Panc1 (cell line): ENCODE measurements around the gene KRTAP26-1. TPM values are rescaled to one million over a fixed set of nuclear protein-coding genes. Genes with fewer than 3 reads are reported as not detected.

Experiments used
- ATAC-seq: fragments of 200-7000 bp; cut with Tn5 transposase; 2 replicates; pipeline ENCODE4 v1.9.1; 2020; ENCODE audit warnings: mild to moderate bottlenecking, moderate library complexity
- BruUV-seq: library from RNA; stranded (reverse); fragments of 400-500 nt; replicated peaks from 2 replicates; lab custom pipeline; 2021; lab: Mats Ljungman, UMichigan
- CTCF ChIA-PET: fragments of 300-600 bp; sonication (Branson Sonifier 250); formaldehyde crosslinking; loops from one replicate; lab custom pipeline; 2022; ENCODE audit warnings: antibody characterized with exemption; lab: Charles Lee
- POLR2A ChIA-PET: fragments of 300-600 bp; sonication (Branson Sonifier 250); formaldehyde crosslinking; loops from one replicate; lab custom pipeline; 2022; ENCODE audit warnings: antibody characterized with exemption; lab: Charles Lee
- DNase-seq: peaks from one replicate; pipeline ENCODE4 v3.0.0-alpha.2; 2010; ENCODE audit warnings: low read depth, low spot score
- H3K27ac ChIP-seq: 2 replicates; pipeline ENCODE4 v1.5.1; 2011; ENCODE audit warnings: mild to moderate bottlenecking, low read length, inconsistent platforms
- H3K27me3 ChIP-seq: fragments of 200-500 bp; sonication (Bioruptor generic); 2 replicates; pipeline ENCODE4 v1.6.0; 2014; ENCODE audit warnings: low read length, inconsistent platforms; ENCODE audit not compliant: control insufficient read depth, insufficient read depth
- H3K36me3 ChIP-seq: fragments of 200-500 bp; sonication (Bioruptor generic); 2 replicates; pipeline ENCODE4 v1.5.1; 2014; ENCODE audit warnings: inconsistent platforms, mild to moderate bottlenecking, low read length, moderate library complexity; ENCODE audit not compliant: control insufficient read depth, insufficient read depth
- H3K4me1 ChIP-seq: 2 replicates; pipeline ENCODE4 v1.5.1; 2011; ENCODE audit warnings: inconsistent platforms, mild to moderate bottlenecking, low read length, moderate library complexity; ENCODE audit not compliant: control insufficient read depth, insufficient read depth
- H3K4me3 ChIP-seq, 2 experiments: 2 replicates each; pipeline ENCODE4 v1.5.1; 2011 to 2012; ENCODE audit warnings: low read depth in 2 of 2, low read length in 2 of 2, mild to moderate bottlenecking in 2 of 2, inconsistent platforms in 1 of 2, moderate library complexity in 1 of 2
- H3K9me3 ChIP-seq: fragments of 200-500 bp; sonication (Bioruptor generic); 2 replicates; pipeline ENCODE4 v1.5.1; 2014; ENCODE audit warnings: low read depth, mild to moderate bottlenecking, inconsistent platforms, low read length, moderate library complexity; ENCODE audit not compliant: control insufficient read depth, insufficient read depth
- POLR2AphosphoS5 ChIP-seq: IDR thresholded peaks from 2 replicates; pipeline ENCODE4 v1.6.1; 2012; ENCODE audit warnings: mild to moderate bottlenecking, low read depth, low read length, moderate library complexity
- SIN3A ChIP-seq: IDR thresholded peaks from 2 replicates; pipeline ENCODE4 v1.6.1; 2012; ENCODE audit warnings: low read depth, mild to moderate bottlenecking, low read length, moderate library complexity, borderline replicate concordance; ENCODE audit not compliant: insufficient read depth
- TCF7L2 ChIP-seq: IDR thresholded peaks from 2 replicates; pipeline ENCODE4 v1.6.1; 2011; ENCODE audit warnings: mild to moderate bottlenecking, low read depth, low read length, inconsistent platforms
- in situ Hi-C: cut with HindIII; loops from 2 replicates; pipeline ENCODE4 v1.10.0; 2016; ENCODE audit warnings: low sequenced_read_pairs, low pct_unique_long_range_greater_than_20kb
- intact Hi-C: fragments of 100-400 bp; cut with micrococcal nuclease; formaldehyde crosslinking; loops from one replicate; pipeline ENCODE4 v1.10.0; 2022; ENCODE audit not compliant: unreplicated experiment
- total RNA-seq: library from RNA; stranded (reverse); gene quantifications from one replicate; pipeline ENCODE4 v1.2.1, GENCODE V29; 2021; ENCODE audit not compliant: unreplicated experiment
- TF ChIP-seq, protein P1 (sequence below): fragments of 450-650 bp; IDR thresholded peaks from 2 replicates; pipeline ENCODE4 v1.5.1; 2017; ENCODE audit warnings: mild to moderate bottlenecking
- TF ChIP-seq, protein P2 (sequence below), 2 experiments: IDR thresholded peaks; 2 replicates each; pipeline ENCODE4 v1.6.1; 2011 to 2012; ENCODE audit warnings: low read depth in 2 of 2, control low read depth in 1 of 2, low read length in 1 of 2, mild to moderate bottlenecking in 1 of 2, moderate library complexity in 1 of 2; ENCODE audit not compliant: insufficient read depth in 1 of 2

The KRTAP26-1 gene
- total RNA-seq, 1 experiment from 2014 or later = not detected

DNA sequence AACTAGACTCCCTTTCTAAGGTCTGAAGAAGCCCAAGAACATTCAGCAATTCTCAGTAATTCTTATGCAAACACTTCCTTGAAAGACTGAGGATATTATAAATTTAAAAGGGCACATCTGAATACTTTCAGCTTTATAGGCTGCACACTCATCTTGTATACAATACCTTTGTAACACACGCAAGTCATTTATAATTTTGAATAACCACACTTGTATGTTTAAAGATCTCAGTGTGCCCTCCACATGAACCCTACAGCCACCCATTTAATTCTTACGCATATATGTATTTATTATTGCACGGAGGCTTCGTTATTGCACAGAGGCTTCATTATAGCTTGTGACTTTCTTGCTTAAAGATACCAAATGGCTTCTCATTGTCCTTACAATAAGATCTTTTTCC is 18.6 kb upstream of the KRTAP26-1 start:
- Histone ChIP-seq H3K4me3 (no peak overlapping the region), H3K9me3 (no peaks in the 10 kb centered on the region), H3K4me1 (no peaks in the 10 kb centered on the region), H3K27ac (no peak overlapping the region), H3K36me3 (no peaks in the 10 kb centered on the region), H3K27me3 (no peaks in the 10 kb centered on the region)
- POLR2A ChIA-PET = no interaction called here
- CTCF ChIA-PET = no interaction called here
- no peak for DNase-seq
- BruUV-seq = no TSS peak
- in situ Hi-C loops = no loop called here
- no peak for ATAC-seq
- TF ChIP-seq SIN3A (no peak), POLR2AphosphoS5 (no peak)
- intact Hi-C loops = no loop called here

DNA sequence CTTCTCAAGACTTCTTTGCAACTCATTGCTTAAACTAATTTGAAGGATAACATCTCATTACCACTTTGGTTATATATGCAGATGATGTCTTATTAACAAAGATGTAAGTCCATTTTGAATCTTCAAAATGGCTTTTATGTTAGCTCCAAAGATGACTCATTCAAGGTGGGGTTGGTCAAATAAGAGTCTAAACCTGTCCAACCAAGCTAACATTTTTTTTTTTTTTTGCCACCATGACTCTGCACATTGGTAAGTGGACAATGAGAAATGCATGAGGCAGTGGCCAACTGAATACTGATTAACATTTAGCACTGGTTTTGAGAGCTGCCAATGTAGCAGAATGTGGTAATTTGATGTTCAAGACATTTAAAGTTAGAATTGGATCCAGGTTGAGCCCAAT is 17.7 kb upstream of the KRTAP26-1 start:
- ChIA-PET POLR2A (no interaction called here), CTCF (no interaction called here)
- TF ChIP-seq TCF7L2 (no peak), SIN3A (no peak), POLR2AphosphoS5 (no peak)
- TF ChIP-seq, protein P1, sequence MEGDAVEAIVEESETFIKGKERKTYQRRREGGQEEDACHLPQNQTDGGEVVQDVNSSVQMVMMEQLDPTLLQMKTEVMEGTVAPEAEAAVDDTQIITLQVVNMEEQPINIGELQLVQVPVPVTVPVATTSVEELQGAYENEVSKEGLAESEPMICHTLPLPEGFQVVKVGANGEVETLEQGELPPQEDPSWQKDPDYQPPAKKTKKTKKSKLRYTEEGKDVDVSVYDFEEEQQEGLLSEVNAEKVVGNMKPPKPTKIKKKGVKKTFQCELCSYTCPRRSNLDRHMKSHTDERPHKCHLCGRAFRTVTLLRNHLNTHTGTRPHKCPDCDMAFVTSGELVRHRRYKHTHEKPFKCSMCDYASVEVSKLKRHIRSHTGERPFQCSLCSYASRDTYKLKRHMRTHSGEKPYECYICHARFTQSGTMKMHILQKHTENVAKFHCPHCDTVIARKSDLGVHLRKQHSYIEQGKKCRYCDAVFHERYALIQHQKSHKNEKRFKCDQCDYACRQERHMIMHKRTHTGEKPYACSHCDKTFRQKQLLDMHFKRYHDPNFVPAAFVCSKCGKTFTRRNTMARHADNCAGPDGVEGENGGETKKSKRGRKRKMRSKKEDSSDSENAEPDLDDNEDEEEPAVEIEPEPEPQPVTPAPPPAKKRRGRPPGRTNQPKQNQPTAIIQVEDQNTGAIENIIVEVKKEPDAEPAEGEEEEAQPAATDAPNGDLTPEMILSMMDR = no peak
- TF ChIP-seq, protein P2, sequence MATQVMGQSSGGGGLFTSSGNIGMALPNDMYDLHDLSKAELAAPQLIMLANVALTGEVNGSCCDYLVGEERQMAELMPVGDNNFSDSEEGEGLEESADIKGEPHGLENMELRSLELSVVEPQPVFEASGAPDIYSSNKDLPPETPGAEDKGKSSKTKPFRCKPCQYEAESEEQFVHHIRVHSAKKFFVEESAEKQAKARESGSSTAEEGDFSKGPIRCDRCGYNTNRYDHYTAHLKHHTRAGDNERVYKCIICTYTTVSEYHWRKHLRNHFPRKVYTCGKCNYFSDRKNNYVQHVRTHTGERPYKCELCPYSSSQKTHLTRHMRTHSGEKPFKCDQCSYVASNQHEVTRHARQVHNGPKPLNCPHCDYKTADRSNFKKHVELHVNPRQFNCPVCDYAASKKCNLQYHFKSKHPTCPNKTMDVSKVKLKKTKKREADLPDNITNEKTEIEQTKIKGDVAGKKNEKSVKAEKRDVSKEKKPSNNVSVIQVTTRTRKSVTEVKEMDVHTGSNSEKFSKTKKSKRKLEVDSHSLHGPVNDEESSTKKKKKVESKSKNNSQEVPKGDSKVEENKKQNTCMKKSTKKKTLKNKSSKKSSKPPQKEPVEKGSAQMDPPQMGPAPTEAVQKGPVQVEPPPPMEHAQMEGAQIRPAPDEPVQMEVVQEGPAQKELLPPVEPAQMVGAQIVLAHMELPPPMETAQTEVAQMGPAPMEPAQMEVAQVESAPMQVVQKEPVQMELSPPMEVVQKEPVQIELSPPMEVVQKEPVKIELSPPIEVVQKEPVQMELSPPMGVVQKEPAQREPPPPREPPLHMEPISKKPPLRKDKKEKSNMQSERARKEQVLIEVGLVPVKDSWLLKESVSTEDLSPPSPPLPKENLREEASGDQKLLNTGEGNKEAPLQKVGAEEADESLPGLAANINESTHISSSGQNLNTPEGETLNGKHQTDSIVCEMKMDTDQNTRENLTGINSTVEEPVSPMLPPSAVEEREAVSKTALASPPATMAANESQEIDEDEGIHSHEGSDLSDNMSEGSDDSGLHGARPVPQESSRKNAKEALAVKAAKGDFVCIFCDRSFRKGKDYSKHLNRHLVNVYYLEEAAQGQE (IDR thresholded peaks at IDR 0.05; ENCODE audit: insufficient read depth in 1 of 2, low read depth in 2 of 2, low read length in 1 of 2) = no peak
- no peaks in the 10 kb centered on the region for H3K27me3 ChIP-seq
- DNase-seq (no peak), ATAC-seq (no peak)
- no peaks in the 10 kb centered on the region for H3K36me3 ChIP-seq
- no peak overlapping the region for H3K27ac ChIP-seq
- no peaks in the 10 kb centered on the region for H3K4me1 ChIP-seq
- no TSS peak for BruUV-seq
- intact Hi-C loops = no loop called here
- no peak overlapping the region for H3K4me3 ChIP-seq
- in situ Hi-C loops = no loop called here
- no peaks in the 10 kb centered on the region for H3K9me3 ChIP-seq

DNA sequence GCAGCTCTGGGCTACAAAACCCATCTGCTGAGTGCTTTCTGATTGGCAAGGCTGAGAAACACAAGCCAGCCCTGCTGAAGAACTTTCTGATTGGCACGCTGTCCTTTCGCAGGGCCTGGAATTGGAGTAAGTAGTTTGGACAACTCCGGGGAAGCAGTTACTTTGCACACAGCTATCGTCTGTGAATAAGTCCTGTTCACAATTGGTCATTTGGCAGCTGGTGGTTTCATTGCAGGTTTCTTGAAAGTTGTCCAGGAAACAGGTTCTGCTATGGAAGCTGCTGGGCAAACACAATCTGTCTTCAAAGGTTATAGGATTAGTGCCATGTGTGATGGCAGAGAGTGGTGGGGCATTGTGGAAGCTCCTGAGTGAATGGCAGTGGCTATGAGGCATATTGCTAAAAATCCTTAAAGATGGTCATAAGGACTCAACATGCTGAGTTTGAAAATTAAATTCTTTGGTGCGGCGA is 17.2 kb upstream of the KRTAP26-1 start, which contains the start of gene KRTAP27-1:
KRTAP27-1 (minus strand) TSS at position 419 of the 469 bp plus-strand sequence; CDS start at position 393, 26 bp downstream.
- H3K36me3 ChIP-seq = no peaks in the 10 kb centered on the region
- no peak for TF ChIP-seq SIN3A
- TF ChIP-seq, protein P1 = no peak
- TF ChIP-seq, protein P2 (IDR thresholded peaks at IDR 0.05; ENCODE audit: insufficient read depth in 1 of 2, low read depth in 2 of 2, low read length in 1 of 2) = no peak
- TF ChIP-seq POLR2AphosphoS5 = no peak
- no peak for TF ChIP-seq TCF7L2
- ATAC-seq (no peak), DNase-seq (no peak)
- no peaks in the 10 kb centered on the region for H3K4me1 ChIP-seq
- ChIA-PET CTCF (no interaction called here), POLR2A (no interaction called here)
- no peaks in the 10 kb centered on the region for H3K27me3 ChIP-seq
- in situ Hi-C loops (no loop called here), intact Hi-C loops (no loop called here)
- H3K27ac ChIP-seq = no peak within 1 kb of the TSS
- no peak within 1 kb of the TSS for H3K4me3 ChIP-seq
- H3K9me3 ChIP-seq = no peaks in the 10 kb centered on the region
- BruUV-seq = no TSS peak
